GM21737 (cell line): ENCODE results near the gene MEGF6.

ENCODE experiments used
- ATAC-seq: cut with Tn5 transposase; IDR thresholded peaks from one replicate; pipeline ENCODE4 v1.9.1; 2021; ENCODE audit warnings: mild to moderate bottlenecking, moderate library complexity; ENCODE audit not compliant: unreplicated experiment

The MEGF6 gene, protein sequence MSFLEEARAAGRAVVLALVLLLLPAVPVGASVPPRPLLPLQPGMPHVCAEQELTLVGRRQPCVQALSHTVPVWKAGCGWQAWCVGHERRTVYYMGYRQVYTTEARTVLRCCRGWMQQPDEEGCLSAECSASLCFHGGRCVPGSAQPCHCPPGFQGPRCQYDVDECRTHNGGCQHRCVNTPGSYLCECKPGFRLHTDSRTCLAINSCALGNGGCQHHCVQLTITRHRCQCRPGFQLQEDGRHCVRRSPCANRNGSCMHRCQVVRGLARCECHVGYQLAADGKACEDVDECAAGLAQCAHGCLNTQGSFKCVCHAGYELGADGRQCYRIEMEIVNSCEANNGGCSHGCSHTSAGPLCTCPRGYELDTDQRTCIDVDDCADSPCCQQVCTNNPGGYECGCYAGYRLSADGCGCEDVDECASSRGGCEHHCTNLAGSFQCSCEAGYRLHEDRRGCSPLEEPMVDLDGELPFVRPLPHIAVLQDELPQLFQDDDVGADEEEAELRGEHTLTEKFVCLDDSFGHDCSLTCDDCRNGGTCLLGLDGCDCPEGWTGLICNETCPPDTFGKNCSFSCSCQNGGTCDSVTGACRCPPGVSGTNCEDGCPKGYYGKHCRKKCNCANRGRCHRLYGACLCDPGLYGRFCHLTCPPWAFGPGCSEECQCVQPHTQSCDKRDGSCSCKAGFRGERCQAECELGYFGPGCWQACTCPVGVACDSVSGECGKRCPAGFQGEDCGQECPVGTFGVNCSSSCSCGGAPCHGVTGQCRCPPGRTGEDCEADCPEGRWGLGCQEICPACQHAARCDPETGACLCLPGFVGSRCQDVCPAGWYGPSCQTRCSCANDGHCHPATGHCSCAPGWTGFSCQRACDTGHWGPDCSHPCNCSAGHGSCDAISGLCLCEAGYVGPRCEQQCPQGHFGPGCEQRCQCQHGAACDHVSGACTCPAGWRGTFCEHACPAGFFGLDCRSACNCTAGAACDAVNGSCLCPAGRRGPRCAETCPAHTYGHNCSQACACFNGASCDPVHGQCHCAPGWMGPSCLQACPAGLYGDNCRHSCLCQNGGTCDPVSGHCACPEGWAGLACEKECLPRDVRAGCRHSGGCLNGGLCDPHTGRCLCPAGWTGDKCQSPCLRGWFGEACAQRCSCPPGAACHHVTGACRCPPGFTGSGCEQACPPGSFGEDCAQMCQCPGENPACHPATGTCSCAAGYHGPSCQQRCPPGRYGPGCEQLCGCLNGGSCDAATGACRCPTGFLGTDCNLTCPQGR (N-terminal part only)

DNA sequence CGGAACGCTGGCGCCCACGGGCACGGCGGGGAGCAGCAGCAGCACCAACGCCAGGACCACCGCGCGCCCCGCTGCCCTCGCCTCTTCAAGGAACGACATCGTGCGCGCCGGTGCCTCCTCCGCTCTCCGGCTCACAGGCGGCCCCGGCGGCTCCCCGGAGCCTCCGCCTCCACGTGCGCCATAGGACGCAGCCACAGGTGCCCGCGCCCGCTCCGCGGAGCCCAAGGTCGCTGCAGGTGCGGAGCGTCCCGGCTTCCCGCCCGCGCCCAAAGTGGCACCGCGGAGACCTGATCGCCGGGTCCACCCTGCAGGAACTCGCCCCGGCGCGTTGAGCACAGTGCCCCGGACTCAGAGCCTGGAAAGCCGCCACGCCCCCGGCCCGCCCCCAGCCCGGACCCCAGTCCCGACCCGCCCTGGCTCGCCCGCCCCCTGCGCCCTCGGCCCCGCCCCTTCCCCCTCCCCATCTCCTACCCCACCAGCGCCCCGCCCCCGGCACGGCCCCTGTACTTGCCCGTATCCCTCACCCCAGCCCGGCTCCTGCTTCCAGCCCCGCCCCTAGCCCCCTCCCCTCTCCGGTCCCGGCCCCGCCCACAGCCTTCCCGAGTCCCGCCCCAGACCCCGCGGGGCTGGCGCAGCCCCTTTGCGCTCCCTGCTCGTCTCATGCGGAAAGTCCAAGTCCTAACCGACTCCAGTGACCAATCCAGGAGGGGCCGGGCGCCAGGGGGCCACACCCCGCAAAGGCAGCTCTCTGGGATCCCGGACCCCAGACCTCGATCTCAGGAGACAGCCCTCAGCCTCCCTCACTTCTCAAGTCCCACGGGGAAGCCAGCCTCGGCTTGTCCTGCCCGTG lies at the start of gene MEGF6:
TSS of gene MEGF6 (minus strand) at position 339 of the 850 bp plus-strand sequence. CDS start at position 99, 240 bp downstream.
- no peak for ATAC-seq

DNA sequence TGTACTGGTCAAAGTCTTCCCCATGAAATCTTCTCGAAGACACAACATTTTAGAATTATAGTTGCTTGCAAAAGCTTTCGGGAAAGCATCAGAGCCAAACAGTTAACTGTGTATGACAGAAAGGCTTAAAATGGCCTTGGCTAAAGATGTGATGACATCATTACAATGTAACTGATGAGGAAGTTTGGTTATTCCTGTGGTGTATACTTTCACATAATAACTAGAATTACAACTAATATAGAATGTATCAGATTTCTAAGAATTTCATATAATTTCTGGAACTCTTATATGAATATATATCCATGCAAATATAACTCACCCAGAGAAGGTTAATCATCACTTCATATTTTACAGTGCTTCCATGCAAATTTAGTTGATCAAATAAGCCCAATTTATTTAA lies 49.4 kb upstream of the MEGF6 start:
- ATAC-seq, result no peak

DNA sequence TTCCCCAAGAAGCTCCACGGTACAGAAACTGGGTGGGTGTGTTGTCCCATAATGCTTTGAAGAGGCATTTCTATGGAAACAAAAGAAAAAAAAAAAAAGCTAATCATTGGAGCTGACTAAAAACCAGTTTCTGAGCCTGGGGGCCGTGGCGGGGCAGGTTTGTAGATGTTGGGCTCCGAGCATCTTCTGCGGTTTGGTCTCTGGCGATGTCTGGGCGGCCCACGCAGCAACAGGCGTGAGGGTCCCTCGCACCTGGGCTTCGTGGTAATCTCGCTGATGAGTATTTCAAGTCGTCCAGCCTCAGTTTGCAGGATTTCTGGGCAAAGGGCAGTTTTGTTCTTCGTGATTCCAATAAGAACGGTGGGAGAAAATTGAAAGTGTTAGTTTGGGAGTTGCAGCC lies 47.8 kb upstream of the MEGF6 start:
- ATAC-seq, result no peak

DNA sequence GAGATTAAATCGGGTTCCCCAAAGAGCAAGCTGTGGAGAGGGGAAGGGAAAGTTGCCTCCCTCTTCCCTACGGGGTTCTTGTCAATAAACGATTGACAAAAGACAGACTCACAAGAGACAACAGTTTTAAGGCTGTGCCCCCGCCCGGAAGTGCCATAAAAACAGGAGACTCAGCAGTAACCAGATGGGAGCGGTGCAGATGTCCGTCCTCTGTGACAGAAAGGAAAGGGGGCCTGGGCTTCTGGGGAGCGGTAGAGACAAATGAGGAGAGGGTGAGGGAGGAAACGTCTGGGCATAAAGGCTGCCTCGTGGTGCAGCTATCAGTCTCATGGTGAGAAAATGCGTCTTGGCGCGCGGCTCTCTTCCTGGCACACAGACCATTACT lies 46.9 kb upstream of the MEGF6 start:
- no peak for ATAC-seq

DNA sequence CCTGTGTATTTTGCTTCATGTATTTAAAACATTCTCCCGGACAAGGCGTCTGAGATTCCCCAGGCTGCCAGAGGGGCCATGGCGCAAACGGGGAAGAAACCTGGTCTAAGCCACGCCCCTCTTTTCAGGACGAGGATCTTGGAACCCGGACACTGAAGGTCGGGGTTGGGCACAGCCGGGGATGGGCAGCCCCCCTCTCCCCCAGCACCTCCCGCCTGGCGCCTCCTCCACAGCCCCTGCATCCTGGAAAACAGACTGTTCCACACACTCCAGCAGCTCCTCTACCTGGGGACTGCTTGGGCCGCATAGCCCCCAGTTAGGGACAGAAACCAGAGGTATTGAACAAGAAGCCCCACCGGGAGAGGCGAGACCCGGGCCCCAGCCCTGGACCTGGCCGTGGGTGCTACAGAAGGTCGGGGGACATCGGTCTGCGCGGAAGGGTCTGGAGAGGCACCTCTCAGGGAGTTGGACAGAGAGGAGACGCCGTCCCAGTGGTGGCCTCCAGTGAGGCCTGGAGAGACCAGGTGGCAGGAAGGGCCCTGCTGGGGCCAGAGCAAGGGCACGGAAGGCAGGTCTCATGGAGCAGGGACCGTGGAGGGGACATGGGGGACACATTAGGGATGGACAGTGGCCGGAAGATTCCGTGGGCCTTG lies 46.4 kb upstream of the MEGF6 start:
- ATAC-seq, result no peak

DNA sequence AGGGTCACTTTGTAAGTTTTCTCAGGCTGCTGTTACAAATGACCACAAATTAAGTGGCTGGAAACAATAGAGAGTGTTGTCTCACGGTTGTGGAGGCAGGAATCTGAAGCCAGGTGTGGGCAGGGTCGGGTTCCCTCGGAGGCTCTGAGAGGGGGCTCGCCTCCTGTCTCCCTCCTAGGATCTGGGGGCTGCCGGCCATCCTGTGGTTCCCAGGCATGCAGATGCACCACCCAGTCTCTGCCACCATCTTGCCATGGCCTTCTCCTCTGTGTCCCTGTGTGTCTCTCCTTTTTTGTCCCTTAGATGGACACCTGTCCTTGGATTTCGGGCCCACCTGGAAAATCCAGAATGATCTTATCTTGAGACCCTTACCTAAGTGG lies 45.8 kb upstream of the MEGF6 start:
- ATAC-seq, result peak; percentile 3

DNA sequence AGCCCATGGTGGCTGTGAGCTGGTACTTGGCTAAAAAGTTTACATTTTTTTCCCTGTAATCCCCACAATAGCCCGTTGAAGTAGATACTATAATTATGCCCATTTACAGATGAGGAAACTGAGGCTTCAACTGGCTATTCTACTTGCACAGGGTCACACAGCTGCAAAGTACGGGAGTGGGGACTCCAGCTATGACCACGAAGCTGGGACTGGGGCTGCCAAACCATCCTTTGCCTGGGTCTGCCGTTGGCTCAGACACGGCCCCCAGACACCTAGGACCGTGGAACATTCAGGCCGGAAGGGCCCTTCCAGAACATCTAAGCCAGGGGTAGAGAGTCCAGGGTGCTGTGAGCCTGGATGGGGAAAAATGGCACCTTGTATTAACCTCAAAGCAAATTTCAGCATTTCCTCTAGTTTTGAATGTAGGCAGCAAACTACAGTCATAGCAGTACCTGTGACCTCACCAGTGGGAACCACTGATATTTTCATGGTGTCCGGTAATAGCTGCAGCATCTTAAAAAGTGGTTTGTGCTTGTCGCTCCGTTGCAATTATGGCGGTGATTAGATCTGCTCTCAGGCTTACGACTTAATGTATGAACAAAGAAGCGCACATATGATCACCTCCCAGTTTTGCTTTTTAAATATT lies 45.3 kb upstream of the MEGF6 start:
- ATAC-seq, result peak; percentile 66

DNA sequence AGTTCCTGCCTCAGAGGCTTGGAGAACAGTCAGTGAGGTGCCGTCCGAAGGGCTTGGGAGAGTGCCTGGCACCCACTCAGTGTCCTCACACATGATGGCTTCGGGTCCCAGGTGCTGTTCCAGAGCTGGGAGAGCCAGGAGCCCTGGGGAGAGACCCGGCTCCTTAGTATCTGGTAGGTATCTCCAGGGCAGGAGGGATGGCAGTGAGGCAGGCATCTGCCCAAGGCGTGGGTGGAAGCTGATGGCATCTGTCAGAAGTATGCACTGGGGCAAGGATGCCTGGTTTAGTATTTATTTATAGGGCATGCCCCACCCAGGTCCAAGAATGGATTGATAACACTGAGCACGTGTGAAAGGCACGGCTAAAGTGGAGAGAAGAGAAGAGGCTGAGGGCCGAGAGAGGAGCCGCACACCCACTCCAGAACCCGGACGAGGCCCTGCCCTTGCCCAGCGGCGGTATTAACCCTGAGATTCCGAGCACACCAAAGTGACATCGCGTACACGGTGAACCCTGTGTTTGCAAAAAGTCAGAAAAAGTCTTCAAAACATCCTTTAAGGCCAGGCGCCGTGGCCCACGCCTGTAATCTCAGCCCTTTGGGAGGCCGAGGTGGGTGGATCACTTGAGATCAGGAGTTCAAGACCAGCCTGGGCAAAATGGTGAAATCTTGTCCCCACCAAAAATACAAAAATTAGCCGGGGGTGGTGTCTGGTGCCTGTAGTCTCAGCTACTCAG lies 43.4 kb upstream of the MEGF6 start:
- ATAC-seq, result no peak

DNA sequence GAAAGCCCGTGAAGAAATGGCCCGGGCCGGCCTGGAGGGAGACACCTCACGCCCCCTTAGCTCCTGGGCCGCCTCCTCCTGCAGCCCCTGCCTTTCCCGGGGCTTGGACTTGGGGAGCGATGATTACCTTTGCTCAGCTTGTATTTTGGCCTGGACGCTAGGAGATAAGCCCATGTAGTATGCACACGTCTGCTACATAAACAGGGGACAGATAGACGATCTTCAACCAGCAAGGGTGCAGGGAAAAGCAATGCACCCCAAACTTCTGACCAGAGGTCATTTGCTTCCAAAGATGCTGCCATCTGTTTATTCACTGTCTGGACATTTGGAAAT lies 41.9 kb upstream of the MEGF6 start:
- no peak for ATAC-seq

DNA sequence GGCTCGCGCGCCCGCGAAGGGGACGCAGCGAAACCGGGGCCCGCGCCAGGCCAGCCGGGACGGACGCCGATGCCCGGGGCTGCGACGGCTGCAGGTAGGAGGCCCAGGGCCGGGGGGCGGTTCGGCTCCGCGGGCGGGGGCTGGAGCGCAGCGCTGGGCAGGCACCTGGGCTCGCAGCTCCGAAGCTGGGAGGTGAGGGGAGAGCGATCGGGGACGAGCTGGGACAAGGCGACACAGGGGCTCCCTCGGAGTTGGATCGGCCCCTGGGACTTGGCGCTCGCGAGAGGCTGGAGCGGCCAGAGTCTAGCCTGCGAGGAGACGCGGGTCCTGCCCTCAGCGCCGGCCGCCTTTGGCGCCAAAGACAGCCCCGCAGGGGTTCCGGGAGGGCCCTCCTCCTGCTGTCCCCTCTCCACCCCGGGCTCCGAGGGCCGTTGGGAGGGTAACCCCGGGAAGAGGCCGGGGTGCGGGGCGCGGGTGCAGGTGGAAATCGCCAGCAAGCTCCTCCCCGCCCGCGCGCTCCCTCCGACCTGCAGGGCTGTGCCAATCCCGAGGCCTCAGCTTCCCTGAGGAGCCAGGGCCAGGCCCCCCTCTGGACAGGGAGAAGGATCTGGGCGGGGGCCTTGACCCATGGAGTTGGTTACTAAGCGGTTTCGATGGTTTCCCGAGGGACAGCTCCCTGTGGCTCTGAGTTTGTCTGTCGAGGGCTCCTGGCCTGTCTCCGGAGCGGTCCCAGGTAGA lies 41.4 kb upstream of the MEGF6 start:
- no peak for ATAC-seq

DNA sequence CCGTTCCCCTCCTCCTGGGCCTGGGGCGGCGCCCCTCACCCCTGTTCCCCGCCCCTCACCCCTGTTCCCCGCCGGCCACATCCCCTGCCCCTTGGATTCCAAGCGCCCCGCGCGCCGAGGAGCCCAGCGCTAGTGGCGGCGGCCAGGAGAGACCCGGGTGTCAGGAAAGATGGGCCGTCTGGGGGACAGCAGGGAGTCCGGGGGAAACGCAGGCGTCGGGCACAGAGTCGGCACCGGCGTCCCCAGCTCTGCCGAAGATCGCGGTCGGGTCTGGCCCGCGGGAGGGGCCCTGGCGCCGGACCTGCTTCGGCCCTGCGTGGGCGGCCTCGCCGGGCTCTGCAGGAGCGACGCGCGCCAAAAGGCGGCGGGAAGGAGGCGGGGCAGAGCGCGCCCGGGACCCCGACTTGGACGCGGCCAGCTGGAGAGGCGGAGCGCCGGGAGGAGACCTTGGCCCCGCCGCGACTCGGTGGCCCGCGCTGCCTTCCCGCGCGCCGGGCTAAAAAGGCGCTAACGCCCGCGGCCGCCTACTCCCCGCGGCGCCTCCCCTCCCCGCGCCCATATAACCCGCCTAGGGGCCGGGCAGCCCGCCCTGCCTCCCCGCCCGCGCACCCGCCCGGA lies 40.7 kb upstream of the MEGF6 start, which contains the start of gene TP73:
TSS of gene TP73 (plus strand) at position 587 of the 618 bp plus-strand sequence. CDS start 29,850 bp downstream, outside the sequence.
- ATAC-seq, result no peak

DNA sequence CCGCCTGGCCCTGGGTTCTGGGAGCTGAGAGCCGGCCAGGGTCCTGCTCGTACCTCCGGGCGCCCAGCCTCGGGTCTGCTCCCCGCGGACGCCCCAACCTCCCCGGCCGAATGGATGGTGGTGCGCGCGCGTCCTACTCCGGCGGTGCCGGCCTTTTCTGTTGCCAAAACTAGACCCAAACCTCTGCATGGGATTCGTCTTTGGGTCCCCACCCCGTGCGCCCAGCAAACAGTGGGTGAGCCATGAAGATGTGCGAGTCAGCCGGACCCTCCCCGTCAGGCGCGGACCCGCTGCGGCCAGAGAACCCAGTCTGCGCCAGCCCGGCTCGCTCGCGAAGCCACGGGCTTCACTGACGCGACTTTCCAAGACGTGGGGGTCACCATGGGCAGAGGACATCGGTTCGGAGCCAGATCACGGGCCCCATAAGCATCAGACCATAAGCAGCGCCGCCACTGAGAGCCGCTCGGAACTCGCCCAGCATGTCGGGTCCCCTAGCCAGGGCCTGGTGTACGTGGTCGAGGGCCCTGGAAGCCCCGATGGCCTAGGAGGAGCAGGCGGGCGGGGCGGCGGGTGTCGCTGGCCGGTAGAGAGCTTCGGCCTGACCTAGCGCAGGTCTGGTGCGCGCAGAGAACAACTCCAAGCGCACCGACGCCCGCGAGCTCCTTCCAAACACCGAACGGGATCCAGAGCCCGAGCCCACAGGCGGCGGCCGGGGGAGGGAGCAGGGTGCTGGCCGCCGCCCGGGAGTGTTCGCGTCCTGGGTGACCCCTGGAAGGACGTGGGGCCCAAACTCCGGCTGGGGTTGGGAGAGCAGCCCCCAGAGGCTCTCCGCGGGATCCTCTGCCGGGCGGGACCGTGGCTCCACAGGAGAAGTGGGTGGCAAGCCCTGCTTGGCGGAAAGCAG lies 40.0 kb upstream of the MEGF6 start:
- ATAC-seq, result no peak

DNA sequence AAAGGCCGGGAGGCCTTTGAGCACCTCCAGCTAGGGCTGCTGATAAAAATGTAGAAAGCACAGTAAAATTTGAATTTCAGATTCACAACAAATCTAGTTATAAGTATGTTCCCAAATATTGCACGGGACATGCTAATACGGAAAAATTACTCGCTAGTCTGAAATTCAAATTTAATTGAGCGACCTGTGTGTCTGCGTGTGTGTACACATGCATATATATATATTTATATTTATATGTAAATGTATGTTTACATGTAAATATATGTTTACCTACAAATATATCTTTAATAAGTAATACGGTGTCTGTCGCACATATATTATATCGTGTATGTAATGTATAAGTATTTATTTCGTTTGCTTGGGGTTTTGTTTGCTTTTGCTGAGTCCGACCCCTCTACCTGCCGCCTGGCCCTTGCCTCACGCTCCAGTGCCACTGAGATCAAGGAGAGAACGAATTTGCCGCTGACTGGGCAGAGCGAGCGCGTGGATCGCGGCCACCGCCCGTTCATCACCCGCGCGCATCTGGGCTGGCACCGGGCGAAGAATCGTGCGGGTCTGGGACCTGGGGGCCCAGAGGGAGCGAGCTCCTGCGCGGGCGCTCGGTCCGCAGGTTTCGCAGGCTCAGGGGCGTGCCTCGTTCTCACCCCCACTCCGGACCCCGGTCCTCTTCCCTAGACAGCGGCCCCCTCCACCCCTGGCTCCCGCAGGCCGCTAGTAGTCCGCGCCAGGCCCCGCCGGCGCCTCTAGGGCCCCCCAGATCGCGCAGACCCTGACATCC lies 39.1 kb upstream of the MEGF6 start:
- ATAC-seq, result no peak

DNA sequence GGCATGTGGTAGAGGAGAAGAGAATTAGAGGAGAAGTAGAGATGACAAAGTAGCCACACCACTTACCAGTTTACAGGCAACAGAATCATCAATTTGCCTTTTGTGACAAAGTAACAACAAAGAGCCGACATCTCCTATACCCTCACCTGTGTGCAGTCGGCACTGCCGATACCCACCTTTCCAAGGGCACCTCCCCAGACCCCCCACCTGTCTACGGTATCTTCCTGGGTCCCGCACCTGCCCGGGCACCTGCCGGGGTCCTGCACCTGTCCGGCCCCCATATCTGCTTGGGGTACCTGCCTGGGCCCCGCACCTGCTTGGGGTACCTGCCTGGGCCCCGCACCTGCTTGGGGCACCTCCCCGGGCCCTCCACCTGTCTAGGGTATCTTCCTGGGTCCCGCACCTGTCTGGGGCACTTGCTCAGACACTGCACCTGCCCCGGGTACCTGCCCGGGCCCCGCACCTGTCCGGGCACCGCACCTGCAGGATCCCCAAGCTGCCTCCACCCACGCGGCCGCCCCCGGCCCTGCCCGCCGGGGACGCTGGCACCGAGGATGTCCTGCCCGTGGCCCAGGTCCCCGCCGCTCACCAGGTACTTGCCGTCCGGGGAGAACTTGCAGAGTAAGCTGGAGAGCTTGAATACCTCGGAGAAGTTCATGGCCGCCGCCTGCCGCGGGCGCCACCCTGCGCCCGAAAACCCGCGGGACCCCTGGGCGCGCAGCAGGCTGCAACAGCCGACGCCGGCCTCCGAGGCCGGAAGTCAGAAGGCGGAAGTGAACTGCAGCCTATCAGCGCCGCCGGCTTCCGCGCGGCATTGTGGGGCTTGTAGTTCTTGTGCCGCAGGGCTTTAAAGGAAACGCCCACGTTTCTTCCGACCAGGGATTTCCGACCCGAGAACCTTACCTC lies 38.3 kb upstream of the MEGF6 start, which contains the start of gene WRAP73:
TSS of gene WRAP73 (minus strand) at position 762 of the 906 bp plus-strand sequence. CDS start at position 658, 104 bp downstream.
- peak; percentile 79 for ATAC-seq

DNA sequence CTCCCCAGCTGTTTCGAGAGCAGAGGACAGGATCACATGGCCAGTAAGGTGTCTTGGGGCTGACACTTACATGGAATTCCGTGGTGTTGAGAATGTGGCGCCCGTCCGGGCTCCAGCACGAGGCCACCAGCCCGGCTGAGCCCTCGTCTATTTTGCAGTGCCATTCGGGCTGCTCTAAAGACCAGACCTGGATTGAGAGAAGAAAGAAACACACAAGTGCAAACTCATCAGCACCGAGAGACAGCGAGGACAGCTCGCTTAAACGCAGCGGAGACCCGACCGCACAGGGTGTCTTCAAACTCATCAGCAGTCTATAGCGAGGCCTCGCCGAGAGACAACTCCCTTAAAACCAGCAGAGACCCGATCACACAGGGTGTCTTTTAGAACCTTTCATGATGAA lies 35.3 kb upstream of the MEGF6 start:
- ATAC-seq, result no peak
